IMR-90 (cell line): ENCODE data around the gene LCN12.

Experiments used
- BHLHE40 ChIP-seq: fragments of 150-350 bp; IDR thresholded peaks from 2 replicates; pipeline ENCODE4 v1.6.1; 2016; ENCODE audit warnings: mild to moderate bottlenecking, low read depth, low read length
- CEBPB ChIP-seq: IDR thresholded peaks from 2 replicates; pipeline ENCODE4 v1.6.1; 2012; ENCODE audit warnings: low read depth, low read length, improper control_type of control experiment
- CHD1 ChIP-seq: IDR thresholded peaks from 2 replicates; pipeline ENCODE4 v1.6.1; 2012; ENCODE audit warnings: low read depth, low read length, improper control_type of control experiment
- CTCF ChIP-seq: conservative IDR thresholded peaks from 2 replicates; pipeline ENCODE4 v1.5.1; 2012; ENCODE audit warnings: mild to moderate bottlenecking, low read depth, low read length, improper control_type of control experiment
- FOS ChIP-seq: fragments of 150-350 bp; IDR thresholded peaks from 2 replicates; pipeline ENCODE4 v1.6.1; 2016; ENCODE audit warnings: low read depth, low read length
- MAZ ChIP-seq: IDR thresholded peaks from 2 replicates; pipeline ENCODE4 v1.6.1; 2012; ENCODE audit warnings: low read depth, mild to moderate bottlenecking, low read length, improper control_type of control experiment, moderate library complexity, borderline replicate concordance
- MXI1 ChIP-seq: IDR thresholded peaks from 2 replicates; pipeline ENCODE4 v1.6.1; 2012; ENCODE audit warnings: low read depth, mild to moderate bottlenecking, low read length, moderate library complexity, borderline replicate concordance
- POLR2A ChIP-seq: IDR thresholded peaks from 2 replicates; pipeline ENCODE4 v1.6.1; 2012; ENCODE audit warnings: mild to moderate bottlenecking, low read depth, low read length
- RAD21 ChIP-seq: IDR thresholded peaks from 2 replicates; pipeline ENCODE4 v1.6.1; 2012; ENCODE audit warnings: low read length, improper control_type of control experiment
- RCOR1 ChIP-seq: IDR thresholded peaks from 2 replicates; pipeline ENCODE4 v1.6.1; 2012; ENCODE audit warnings: mild to moderate bottlenecking, low read length, improper control_type of control experiment; ENCODE audit not compliant: insufficient replicate concordance
- RFX5 ChIP-seq: IDR thresholded peaks from 2 replicates; pipeline ENCODE4 v1.8.0; 2012; ENCODE audit warnings: low read depth, mild to moderate bottlenecking, low read length, moderate library complexity
- SMC3 ChIP-seq: fragments of 150-350 bp; IDR thresholded peaks from 2 replicates; pipeline ENCODE4 v1.6.1; 2016; ENCODE audit warnings: low read depth, mild to moderate bottlenecking, antibody characterized with exemption, low read length, moderate library complexity
- USF2 ChIP-seq: fragments of 150-350 bp; IDR thresholded peaks from 2 replicates; pipeline ENCODE4 v1.6.1; 2017; ENCODE audit warnings: mild to moderate bottlenecking, antibody characterized with exemption, low read length, low read depth

GRCh38 chr9:136970361-136970760 is 18.3 kb downstream of the LCN12 start:
- no peak for TF ChIP-seq POLR2A
- TF ChIP-seq CTCF, result no peak
- TF ChIP-seq MAZ, result no peak
- no peak for TF ChIP-seq CEBPB
- no peak for TF ChIP-seq BHLHE40
- TF ChIP-seq SMC3, result no peak
- no peak for TF ChIP-seq CHD1
- no peak for TF ChIP-seq RAD21
- no peak for TF ChIP-seq FOS
- no peak for TF ChIP-seq RFX5
- TF ChIP-seq USF2, result no peak
- no peak for TF ChIP-seq RCOR1
- no peak for TF ChIP-seq MXI1
